ENCODE measurements around the gene PLXNB3.
A peak's percentile ranks its signal among the peaks of the same experiment; 100 is the strongest.
"Not testable (repeated sequence)": the region's sequence is repeated elsewhere in the genome, so short reads cannot be mapped to it uniquely, and the experiment has no call there.

The PLXNB3 gene

DNA sequence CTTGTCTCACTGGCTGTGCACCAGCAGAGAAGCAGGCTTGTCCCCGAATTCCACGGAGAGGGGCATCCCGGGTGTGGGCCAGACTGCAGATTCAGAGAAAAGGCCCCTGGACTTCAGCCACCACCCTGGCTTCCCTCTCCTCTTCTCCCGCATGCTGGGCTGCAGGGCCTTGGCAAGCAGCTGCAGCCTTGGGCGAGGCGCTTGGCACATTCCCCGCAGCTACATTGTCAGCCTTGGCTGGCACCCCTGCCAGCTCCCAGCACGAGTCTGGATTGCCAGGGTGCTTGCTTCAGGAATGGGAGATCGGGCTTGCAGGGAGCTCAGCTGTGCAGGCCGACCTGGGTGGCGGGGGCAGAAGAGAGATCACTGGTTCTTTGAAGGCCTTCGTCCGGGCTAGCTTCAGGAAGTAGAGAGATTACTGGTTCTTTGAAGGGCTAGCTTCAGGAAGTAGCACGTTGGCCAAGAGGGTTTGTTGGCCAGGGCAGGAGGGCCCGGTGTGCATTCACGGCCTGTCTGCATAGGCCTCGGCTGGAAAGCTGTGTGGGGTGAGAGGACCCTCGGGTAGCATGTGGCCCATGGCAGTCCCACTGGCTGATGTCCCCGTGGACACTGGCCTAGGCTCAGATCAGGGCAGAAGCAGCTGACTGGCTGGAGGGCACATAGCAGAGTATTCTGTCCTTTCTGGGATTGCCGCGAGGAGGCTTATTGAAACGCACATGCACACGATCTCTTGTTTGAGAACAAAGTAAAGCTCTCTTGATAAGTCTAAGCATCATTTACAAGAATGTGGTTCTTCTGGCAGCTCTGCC, 36.7 kb upstream of the PLXNB3 start:
- H3K4me3 ChIP-seq (ENCODE audit: insufficient read length, low read depth) = no peak overlapping the region
- TF ChIP-seq ZNF274 (IDR thresholded peaks at IDR 0.05; ENCODE audit: low read depth, low read length) (no peak), YY1 (IDR thresholded peaks at IDR 0.05; ENCODE audit: insufficient read depth, insufficient read length) (no peak), SUZ12 (IDR thresholded peaks at IDR 0.05; ENCODE audit: extremely low read depth, insufficient read depth, insufficient read length) (no peak)
- no peak for DNase-seq (ENCODE audit: low read depth, low spot score)
- H3K36me3 ChIP-seq (ENCODE audit: insufficient read depth, insufficient read length, low read length) = peaks cover 18% of the 10 kb centered on the region
- H3K4me1 ChIP-seq (ENCODE audit: insufficient read depth, insufficient read length) = peaks cover 8% of the 10 kb centered on the region
- 0 out of 2 replicates have a peak, but pooled peaks cover 6% of the 10 kb centered on the region for H3K9me3 ChIP-seq (ENCODE audit: insufficient read depth, low read length)
- H3K27me3 ChIP-seq (ENCODE audit: insufficient read depth, insufficient read length) = no peaks in the 10 kb centered on the region
- H3K9ac ChIP-seq (ENCODE audit: insufficient read length, low read depth) = peak overlapping the region; percentile 64

DNA sequence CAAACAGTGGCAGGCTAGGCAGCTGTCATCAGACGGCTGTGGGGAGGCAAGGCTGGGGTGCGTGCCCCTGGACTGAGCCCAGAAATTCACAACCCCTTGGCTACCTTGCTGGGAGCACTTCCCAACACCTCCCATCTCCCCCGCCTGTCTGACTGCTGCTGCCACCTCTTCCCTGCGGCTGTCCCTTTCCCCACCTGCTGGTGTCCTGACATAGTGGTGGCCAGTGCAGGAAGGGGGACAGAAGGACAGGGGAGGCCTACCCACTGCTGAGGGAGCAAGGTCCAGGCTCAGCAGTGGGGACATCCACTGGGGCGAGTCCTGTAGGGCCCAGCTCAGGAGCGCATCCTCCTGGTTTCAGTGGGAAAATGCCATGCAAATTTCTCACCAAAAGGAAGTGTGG, 36.0 kb upstream of the PLXNB3 start:
- H3K4me3 ChIP-seq (ENCODE audit: insufficient read length, low read depth) = no peak overlapping the region
- 0 out of 2 replicates have a peak, but pooled peaks cover 6% of the 10 kb centered on the region for H3K9me3 ChIP-seq (ENCODE audit: insufficient read depth, low read length)
- TF ChIP-seq ZNF274 (IDR thresholded peaks at IDR 0.05; ENCODE audit: low read depth, low read length) (no peak), YY1 (IDR thresholded peaks at IDR 0.05; ENCODE audit: insufficient read depth, insufficient read length) (no peak), SUZ12 (IDR thresholded peaks at IDR 0.05; ENCODE audit: extremely low read depth, insufficient read depth, insufficient read length) (no peak)
- H3K9ac ChIP-seq (ENCODE audit: insufficient read length, low read depth) = no peak overlapping the region
- H3K4me1 ChIP-seq (ENCODE audit: insufficient read depth, insufficient read length) = peaks cover 8% of the 10 kb centered on the region
- DNase-seq (ENCODE audit: low read depth, low spot score) = no peak
- H3K27me3 ChIP-seq (ENCODE audit: insufficient read depth, insufficient read length) = no peaks in the 10 kb centered on the region
- peaks cover 10% of the 10 kb centered on the region for H3K36me3 ChIP-seq (ENCODE audit: insufficient read depth, insufficient read length, low read length)

DNA sequence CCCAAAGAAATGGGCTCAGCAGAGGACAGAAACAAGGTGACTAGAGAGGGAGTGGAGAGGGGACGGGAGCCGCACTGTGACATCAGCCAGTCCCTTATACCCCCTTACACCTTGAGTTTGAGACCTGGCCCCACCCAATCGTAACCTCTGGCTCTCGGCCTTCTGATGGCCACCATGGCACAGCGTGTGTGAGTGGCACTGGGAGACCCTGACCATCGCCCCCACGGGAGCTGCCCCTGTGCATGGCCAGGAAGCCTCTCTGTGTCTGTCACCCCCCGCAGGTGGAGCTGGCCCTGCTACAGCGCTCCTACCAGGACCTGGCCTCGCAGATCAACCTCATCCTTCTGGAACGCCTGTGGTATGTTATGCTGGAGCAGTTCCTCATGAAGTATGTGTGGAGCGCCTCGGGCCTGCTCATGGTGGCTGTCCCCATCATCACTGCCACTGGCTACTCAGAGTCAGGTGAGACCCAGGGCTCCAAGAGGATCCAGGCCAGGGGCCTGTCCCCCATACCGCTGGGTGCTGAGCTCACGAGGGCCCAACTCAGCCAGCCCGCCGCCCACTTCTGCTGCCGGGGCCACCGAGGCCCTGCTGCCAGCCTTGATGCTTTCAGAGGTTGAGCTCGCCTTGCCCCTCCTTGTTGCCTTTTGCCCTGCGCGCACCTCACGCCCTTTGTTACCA, 35.0 kb upstream of the PLXNB3 start:
- Histone ChIP-seq H3K9me3 (ENCODE audit: insufficient read depth, low read length) (0 out of 2 replicates have a peak, but pooled peaks cover 6% of the 10 kb centered on the region), H3K9ac (ENCODE audit: insufficient read length, low read depth) (no peak overlapping the region), H3K36me3 (ENCODE audit: insufficient read depth, insufficient read length, low read length) (peaks cover 10% of the 10 kb centered on the region), H3K4me3 (ENCODE audit: insufficient read length, low read depth) (no peak overlapping the region), H3K27me3 (ENCODE audit: insufficient read depth, insufficient read length) (no peaks in the 10 kb centered on the region), H3K4me1 (ENCODE audit: insufficient read depth, insufficient read length) (peaks cover 8% of the 10 kb centered on the region)
- no peak for TF ChIP-seq YY1 (IDR thresholded peaks at IDR 0.05; ENCODE audit: insufficient read depth, insufficient read length)
- no peak for TF ChIP-seq ZNF274 (IDR thresholded peaks at IDR 0.05; ENCODE audit: low read depth, low read length)
- no peak for TF ChIP-seq SUZ12 (IDR thresholded peaks at IDR 0.05; ENCODE audit: extremely low read depth, insufficient read depth, insufficient read length)
- DNase-seq (ENCODE audit: low read depth, low spot score) = no peak

DNA sequence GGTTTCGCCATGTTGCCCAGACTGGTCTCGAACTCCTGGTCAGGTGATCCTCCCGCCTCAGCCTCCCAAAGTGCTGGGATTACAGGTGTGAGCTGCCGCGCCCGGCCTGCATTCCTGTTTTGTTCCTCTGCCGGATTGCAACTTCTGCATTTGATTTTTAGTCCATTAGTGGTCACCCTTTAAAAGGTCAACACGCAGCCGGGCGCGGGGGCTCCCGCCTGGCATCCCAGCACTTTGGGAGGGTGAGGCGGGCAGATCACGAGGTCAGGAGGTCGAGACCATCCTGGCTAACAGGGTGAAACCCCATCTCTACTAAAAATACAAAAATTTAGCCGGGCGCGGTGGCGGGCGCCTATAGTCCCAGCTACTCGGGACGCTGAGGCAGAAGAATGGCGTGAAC, 33.9 kb upstream of the PLXNB3 start:
- not testable (repeated sequence) for DNase-seq (ENCODE audit: low read depth, low spot score); H3K36me3 ChIP-seq (ENCODE audit: insufficient read depth, insufficient read length, low read length); H3K4me1 ChIP-seq (ENCODE audit: insufficient read depth, insufficient read length); H3K9ac ChIP-seq (ENCODE audit: insufficient read length, low read depth); H3K27me3 ChIP-seq (ENCODE audit: insufficient read depth, insufficient read length); H3K4me3 ChIP-seq (ENCODE audit: insufficient read length, low read depth); H3K9me3 ChIP-seq (ENCODE audit: insufficient read depth, low read length)

DNA sequence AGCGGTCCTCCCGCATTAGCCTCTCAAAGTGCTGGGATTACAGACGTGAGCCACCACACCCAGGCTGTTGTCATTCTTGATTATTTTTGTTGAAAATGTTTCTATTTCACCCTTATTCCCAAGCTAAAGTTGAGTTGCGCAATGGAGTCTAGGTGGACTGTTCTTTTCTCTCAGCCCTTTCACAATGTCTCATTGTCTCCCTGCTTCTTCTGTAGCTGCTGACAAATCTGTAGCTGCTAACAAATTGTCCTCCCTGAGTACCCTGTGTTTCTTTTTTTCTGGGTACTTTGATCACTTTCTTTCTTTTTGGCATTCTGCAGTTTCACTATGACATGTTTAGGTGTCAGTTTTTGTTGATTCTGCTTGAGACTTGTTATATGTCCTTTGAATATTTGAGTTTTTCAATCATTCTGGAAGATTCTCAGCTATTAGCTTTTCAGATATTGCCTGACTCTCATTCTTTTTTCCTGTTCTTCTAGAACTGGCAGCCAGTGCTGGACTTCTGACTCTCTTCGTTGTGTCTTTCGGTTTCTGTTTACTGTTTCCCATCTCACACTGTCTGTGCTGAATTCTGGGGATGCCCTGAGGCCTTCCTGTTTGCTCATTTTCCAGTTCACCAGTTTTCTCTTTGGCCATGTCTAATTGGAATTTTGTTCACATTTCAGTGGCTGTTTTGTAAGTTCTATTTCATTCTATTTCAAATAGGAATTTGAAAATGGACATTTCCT, 32.8 kb upstream of the PLXNB3 start:
- DNase-seq (ENCODE audit: low read depth, low spot score) = no peak
- Histone ChIP-seq H3K9ac (ENCODE audit: insufficient read length, low read depth) (no peak overlapping the region), H3K27me3 (ENCODE audit: insufficient read depth, insufficient read length) (no peaks in the 10 kb centered on the region), H3K36me3 (ENCODE audit: insufficient read depth, insufficient read length, low read length) (peaks cover 10% of the 10 kb centered on the region), H3K4me3 (ENCODE audit: insufficient read length, low read depth) (no peak overlapping the region), H3K4me1 (ENCODE audit: insufficient read depth, insufficient read length) (peaks cover 5% of the 10 kb centered on the region), H3K9me3 (ENCODE audit: insufficient read depth, low read length) (0 out of 2 replicates have a peak, but pooled peaks cover 6% of the 10 kb centered on the region)
- no peak for TF ChIP-seq SUZ12 (IDR thresholded peaks at IDR 0.05; ENCODE audit: extremely low read depth, insufficient read depth, insufficient read length)
- no peak for TF ChIP-seq YY1 (IDR thresholded peaks at IDR 0.05; ENCODE audit: insufficient read depth, insufficient read length)

DNA sequence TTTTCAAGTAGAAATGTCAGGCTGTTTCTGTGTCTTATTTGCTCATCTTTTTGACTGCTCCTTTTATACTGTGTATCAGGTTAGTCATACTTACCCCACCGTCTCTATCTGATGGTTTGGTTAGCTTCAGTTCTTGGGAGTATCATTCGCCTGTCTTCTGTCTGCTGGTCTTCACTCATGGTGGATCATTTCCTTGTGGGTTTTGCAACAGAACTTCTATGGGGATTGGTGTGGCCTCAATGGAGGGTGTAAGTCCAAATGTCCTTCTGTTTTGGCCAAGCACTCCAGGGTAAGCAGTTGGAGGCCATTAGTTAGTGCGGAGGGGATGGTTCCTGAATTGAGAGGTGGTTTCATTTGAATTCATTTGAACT, 32.2 kb upstream of the PLXNB3 start:
- H3K4me1 ChIP-seq (ENCODE audit: insufficient read depth, insufficient read length) = peaks cover 5% of the 10 kb centered on the region

DNA sequence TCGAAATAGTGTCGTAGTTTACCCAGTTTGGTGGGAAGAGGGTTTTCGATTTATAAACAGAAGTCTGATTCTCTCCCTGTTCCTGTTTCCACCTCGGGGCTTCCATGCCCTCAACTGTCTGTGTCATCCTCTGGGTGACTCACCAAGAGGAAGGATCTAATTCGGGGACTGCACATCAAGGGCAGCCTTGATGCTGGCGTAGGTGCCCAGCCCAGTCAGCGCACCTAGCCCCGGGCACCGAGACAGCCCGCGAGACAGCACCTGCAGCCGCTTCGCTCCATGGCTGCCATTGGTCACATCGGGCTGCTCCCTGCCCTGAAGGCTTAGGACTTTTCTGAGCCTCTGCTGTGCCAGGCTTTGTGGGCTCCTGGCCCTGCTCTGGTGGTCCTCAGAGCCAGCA, 31.6 kb upstream of the PLXNB3 start:
- H3K4me1 ChIP-seq (ENCODE audit: insufficient read depth, insufficient read length) = peaks cover 2% of the 10 kb centered on the region
- H3K4me3 ChIP-seq (ENCODE audit: insufficient read length, low read depth) = no peak overlapping the region
- H3K36me3 ChIP-seq (ENCODE audit: insufficient read depth, insufficient read length, low read length) = peaks cover 10% of the 10 kb centered on the region
- H3K27me3 ChIP-seq (ENCODE audit: insufficient read depth, insufficient read length) = no peaks in the 10 kb centered on the region
- H3K9ac ChIP-seq (ENCODE audit: insufficient read length, low read depth) = no peak overlapping the region
- DNase-seq (ENCODE audit: low read depth, low spot score) = no peak
- no peak for TF ChIP-seq YY1 (IDR thresholded peaks at IDR 0.05; ENCODE audit: insufficient read depth, insufficient read length)
- TF ChIP-seq SUZ12 (IDR thresholded peaks at IDR 0.05; ENCODE audit: extremely low read depth, insufficient read depth, insufficient read length) = no peak
- no peak for TF ChIP-seq ZNF274 (IDR thresholded peaks at IDR 0.05; ENCODE audit: low read depth, low read length)
- H3K9me3 ChIP-seq (ENCODE audit: insufficient read depth, low read length) = 0 out of 2 replicates have a peak, but pooled peaks cover 6% of the 10 kb centered on the region

More for the DNA sequence above, 32.2 kb upstream of the PLXNB3 start:
- no peak for DNase-seq (ENCODE audit: low read depth, low spot score)
- Histone ChIP-seq H3K4me3 (ENCODE audit: insufficient read length, low read depth) (no peak overlapping the region), H3K9me3 (ENCODE audit: insufficient read depth, low read length) (0 out of 2 replicates have a peak, but pooled peaks cover 6% of the 10 kb centered on the region), H3K9ac (ENCODE audit: insufficient read length, low read depth) (no peak overlapping the region), H3K36me3 (ENCODE audit: insufficient read depth, insufficient read length, low read length) (peaks cover 10% of the 10 kb centered on the region), H3K27me3 (ENCODE audit: insufficient read depth, insufficient read length) (no peaks in the 10 kb centered on the region)
- TF ChIP-seq ZNF274 (IDR thresholded peaks at IDR 0.05; ENCODE audit: low read depth, low read length) = no peak
- no peak for TF ChIP-seq YY1 (IDR thresholded peaks at IDR 0.05; ENCODE audit: insufficient read depth, insufficient read length)
- TF ChIP-seq SUZ12 (IDR thresholded peaks at IDR 0.05; ENCODE audit: extremely low read depth, insufficient read depth, insufficient read length) = no peak
